NCI-H2029 treated with DMSO at 0.1 percent for 48 hours (cell line): ENCODE results near the gene RNF214.
"Not testable (repeated sequence)": the region's sequence is repeated elsewhere in the genome, so short reads cannot be mapped to it uniquely, and the experiment has no call there.

Source experiments
- DNase-seq: peaks from one replicate; lab custom pipeline; 2025; lab: John Stamatoyannopoulos, UW

Gene RNF214

GRCh38 chr11:117230999-117231841, 1.3 kb upstream of the RNF214 start:
- no peak for DNase-seq

- DNase-seq = no peak
These were observed 704 bp upstream of the RNF214 start, which contains the start of gene PCSK7 for GRCh38 chr11:117231842-117232091. Gene PCSK7, minus strand, starts transcription at chr11:117232073. Its CDS starts 2,229 bp downstream, at chr11:117229844.

DNA sequence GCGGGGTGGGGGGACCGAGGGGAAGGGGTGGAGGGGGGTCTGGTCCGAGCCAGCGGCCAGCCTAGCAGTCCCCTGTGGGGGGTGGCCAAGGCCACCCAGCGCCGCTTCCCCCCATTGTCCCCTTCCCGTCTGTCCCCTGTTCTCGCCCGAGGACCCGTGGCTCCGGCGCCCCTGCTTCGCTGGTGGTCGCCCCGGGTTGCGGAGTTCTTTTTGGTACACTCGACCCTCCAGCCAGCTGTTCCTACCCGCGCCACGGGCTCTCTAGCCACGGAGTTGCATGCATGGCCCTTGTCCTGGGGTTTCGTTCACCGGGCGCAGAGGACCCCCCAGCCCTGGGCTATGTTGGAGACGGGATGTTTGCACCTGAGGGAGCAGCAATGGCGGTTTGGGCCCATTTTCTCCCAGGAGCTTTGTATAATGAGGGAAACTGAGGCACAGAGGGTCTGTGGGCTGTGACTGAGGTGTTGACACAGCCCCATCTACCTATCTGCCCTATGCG, 489 bp downstream of the RNF214 start:
- no peak for DNase-seq

GRCh38 chr11:117238221-117238620, 5.8 kb downstream of the RNF214 start:
- DNase-seq = no peak

GRCh38 chr11:117239295-117239694, 6.8 kb downstream of the RNF214 start:
- no peak for DNase-seq

DNA sequence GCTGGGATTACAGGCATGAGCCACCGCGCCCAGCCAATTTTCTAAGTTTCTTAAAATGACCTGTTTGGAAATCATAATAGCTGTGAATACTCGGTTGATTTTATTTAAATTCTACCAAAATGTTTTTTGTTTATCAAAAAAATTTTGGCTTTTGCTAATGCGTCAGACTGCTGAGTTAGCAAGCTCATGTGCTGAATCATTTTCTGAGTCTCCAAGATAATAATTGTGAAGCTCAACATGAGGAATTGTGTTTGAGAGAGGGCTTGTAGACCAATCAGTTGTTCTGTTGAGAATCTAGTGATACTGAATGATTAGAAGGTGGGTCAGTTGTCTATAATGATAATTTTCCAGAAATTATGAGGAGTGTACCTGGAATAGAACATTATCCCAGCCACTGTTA, 15.9 kb downstream of the RNF214 start:
- no peak for DNase-seq

DNA sequence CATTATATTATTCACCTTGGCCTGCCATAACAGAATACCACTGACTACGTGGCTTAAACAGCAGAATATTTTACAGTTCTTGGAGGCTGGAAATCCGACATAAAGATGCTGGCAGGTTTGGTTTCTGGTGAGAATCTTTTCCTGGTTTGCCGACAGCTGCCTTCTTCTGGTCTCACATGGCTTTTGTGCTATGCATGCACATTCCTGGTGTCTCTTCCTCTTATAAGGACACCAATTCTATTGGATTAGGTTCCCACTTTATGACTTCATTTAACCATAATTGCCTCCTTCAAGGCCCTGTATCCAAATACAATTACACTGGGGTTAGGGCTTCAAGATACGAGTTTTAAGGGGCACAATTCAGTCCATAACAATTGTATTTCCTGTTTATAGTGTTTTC, 17.1 kb downstream of the RNF214 start:
- no peak for DNase-seq

DNA sequence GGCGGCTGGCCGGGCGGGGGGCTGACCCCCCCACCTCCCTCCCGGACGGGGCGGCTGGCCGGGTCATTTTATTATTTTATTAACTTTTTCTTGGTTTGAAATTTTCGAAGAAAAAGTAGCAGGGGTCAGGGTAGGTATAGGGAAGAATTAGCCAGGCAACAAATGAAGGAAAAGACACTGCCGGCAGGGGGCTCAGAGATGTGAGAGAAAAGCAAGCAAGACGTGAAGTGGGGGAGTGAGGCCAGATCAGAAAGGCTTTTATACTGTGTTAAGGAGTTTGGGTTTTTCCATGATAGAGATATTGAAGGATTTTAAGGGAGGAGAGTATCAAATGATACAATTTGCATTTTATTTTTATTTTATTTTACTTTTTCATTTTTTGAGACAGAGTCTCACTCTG, 19.0 kb downstream of the RNF214 start:
- DNase-seq = no peak

DNA sequence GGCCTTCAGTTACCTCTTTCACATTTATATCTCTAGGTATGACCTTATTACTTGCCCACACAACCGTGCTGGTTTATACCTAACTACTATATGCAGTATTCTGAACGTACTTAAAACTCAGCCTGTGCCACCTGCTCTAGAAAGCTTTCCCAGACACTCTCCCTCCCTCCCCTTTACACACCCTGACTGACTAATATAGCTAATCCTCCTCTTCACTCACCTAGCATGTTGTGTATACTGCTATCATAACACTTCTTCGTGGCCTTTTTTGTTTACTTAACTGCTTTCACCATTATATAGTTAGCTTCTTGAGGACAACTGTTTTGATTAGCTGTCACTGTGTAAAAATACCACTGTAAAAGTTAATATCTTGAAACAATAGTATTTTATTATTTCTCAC, 23.5 kb downstream of the RNF214 start:
- DNase-seq = no peak

DNA sequence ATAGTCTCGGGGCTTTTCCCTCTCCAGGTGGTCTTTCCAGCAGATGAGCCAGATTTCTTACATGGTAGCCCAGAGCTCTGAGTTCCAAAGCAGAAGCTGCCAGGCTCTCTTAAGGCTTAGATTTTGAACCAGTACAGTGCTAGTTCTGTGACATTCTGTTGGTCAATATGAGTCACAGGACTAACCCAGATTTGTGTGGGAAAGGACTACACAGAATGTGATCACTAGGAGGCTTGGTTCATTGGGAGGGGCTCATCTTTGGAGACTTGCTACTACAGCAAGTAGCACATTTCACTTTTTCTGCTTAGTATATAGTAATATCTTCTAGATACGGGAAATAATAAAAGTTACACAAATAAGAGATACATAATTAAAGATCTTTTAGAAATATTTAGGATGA, 24.1 kb downstream of the RNF214 start:
- no peak for DNase-seq

DNA sequence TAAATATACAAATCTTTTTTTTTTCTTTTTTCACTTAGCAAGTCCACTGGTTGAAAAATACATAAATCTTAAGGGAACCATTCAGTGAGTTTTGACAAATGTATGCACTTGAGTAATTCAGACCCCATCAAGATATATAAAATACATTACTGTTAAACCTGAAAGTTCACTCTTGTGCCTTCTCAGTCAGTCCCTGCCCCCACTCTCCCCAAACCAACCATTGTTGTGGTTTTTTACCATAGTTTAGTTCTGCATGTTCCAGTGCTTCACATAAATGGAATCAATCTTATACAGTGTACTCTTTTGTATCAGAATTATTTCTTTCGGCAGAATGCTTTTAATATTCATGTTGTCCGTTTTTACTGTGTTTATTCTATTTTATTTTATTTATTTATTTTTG, 26.1 kb downstream of the RNF214 start:
- no peak for DNase-seq

GRCh38 chr11:117259417-117259816, 26.9 kb downstream of the RNF214 start:
- no peak for DNase-seq

- not testable (repeated sequence) for DNase-seq
These were observed 32.3 kb downstream of the RNF214 start for GRCh38 chr11:117264624-117265323.

DNA sequence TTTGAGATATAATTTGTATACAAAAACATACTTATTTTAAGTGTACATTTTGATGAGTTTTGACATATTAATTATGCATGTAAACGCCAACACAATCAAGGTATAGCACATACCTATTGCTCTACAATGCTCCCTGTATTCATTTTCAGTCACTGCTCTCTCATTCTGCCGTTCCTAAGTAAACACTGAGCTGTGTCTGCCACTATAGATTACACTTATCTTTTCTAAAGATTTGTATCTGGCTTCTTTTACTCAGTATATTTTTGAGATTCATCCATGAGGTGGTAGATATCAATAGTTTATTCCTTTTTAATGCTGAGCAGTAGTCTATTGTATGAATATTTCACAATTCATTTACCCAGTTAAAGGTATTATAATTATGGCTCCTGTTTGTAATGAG, 33.3 kb downstream of the RNF214 start:
- DNase-seq = no peak

DNA sequence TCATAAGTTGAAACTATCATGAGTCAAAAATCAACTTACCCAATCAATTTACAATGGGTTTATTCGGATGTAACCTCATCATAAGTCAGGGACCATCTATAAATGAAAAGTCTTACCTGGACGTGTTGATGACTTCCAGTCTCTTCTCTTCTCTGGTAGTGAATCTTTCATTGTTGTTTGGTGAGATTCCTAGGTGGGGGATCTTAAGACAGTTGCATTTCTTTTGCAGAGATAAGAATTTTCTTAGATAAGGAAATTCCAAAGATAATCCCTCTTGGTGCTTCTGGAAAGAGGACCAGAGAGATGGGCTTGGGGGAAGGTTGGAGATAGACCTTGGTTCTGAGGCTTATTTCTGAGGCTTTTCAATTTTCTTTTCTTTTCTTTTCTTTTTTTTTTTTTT, 37.4 kb downstream of the RNF214 start:
- no peak for DNase-seq

GRCh38 chr11:117271208-117271607, 38.7 kb downstream of the RNF214 start:
- DNase-seq = no peak

DNA sequence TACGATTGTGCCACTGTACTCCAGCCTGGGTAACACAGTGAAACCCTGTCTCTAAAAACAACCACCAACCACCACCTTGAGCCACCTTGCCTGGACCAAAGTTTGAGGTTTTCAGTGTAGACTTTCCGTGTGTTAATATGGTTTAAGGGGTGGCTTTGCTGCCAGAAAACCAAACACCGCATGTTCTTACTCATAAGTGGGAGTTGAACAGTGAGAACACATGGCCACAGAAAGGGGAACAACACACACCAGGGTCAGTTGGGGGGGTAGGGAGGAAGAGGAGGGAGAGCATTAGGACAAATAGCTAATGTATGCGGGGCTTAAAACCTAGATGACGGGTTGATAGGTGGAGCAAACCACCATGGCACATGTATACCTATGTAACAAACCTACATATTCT, 39.7 kb downstream of the RNF214 start:
- not testable (repeated sequence) for DNase-seq

DNA sequence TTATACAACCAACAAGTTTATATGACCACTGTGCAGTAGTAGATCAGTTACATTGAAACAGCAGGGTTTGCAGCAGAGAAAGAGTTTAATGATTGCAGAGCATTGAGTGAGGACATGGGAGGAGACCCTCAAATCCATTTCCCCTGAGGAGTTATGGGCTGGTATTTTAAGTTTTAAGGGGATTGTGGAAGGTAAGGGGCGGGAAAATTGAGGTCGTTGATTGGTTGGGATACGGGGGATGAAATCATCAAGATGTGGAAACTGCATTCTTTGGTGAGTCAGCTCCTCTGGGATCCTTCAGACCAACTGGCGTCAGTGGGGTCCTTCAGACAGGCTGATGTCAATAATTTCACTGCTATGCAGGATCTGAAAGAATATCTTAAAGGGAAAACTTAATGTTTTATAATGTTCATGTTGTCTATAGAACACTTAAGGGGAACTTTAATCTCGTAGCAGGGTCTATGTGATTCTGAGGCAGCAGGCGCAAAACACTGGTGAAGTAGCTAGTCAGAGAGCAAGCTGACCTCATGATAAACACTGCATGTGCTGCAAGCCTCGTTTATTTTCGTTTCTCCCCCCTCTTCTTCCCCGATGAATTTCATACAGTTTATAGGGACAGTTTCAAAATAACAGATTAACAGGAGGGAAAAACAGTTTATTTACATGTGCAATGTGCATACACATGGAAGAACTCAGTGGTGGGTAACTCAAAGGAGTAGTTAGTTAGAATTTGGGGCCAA, 41.2 kb downstream of the RNF214 start:
- no peak for DNase-seq

DNA sequence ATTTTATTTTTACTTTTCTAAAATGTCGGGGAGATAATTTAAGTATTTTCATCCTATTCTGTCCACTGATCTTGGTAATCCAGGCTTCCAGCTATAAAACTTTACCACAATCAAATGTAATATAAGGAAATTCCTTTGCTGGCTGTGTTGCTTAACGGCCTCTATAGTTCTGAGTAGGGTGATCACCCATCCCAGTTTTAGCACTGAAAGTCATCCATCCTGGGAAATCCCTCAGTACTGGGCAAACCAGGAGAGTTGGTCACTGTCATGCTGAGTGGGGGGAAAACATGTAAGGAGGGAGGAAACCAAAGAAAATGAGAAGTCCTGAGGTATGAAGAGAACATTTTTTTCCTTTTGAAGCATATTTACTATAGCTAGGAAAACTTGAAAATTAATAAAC, 45.9 kb downstream of the RNF214 start:
- no peak for DNase-seq

GRCh38 chr11:117279711-117280376, 47.4 kb downstream of the RNF214 start:
- no peak for DNase-seq

DNA sequence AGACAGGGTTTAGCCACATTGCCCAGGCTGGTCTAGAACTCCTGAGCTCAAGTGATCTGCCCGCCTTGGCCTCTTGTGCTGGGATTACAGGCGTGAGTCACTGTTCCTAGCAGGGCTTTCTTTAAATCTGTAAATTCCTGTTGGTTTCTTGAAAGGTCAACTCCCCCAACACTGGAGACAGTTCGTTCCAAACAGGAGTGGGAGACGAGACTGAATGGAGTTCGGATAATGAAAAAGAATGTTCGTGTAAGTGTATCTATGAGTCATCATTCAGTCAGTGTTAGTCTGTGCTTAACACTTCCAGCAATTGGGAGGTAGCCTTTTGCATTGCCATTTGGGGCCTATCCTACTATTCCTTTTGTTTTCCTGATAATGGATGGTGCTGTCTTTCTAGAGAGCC, 48.7 kb downstream of the RNF214 start:
- DNase-seq = no peak

- no peak for DNase-seq
These were observed 49.4 kb downstream of the RNF214 start for GRCh38 chr11:117281869-117282268.
